Right ventricle myocardium superior (tissue), 1 donor: Measurements from ENCODE around the gene AATK. TPM values are rescaled to one million over a fixed set of nuclear protein-coding genes. Genes with fewer than 3 reads are reported as not detected.

Experiments used
- ATAC-seq: fragments of 200-7000 bp; cut with Tn5 transposase; one replicate; pipeline ENCODE4 v1.9.1; 2020; ENCODE audit warnings: mild to moderate bottlenecking; ENCODE audit not compliant: poor library complexity
- DNase-seq: peaks from one replicate; pipeline ENCODE4 v3.0.0-alpha.2; 2020
- intact Hi-C: fragments of 100-400 bp; cut with DNase I; formaldehyde crosslinking; loops from one replicate; pipeline ENCODE4 v1.11.2; 2022
- total RNA-seq: library from RNA; stranded (reverse); fragmentation: NEBNext Ultra II Directional; extraction: Animal tissue kit (Norgen Biotek cat#: 25700); gene quantifications from one replicate; pipeline ENCODE4 v1.2.1, GENCODE V29; 2021
- donor health status: DM: no; HTN: yes; CAD: no; lungs with severe emphysema.

AATK gene
- total RNA-seq, 1 donor from 2014 or later = 5.3 TPM

GRCh38 chr17:81187586-81188490, 21.8 kb upstream of the AATK start:
- no peak for ATAC-seq

GRCh38 chr17:81187120-81187519, 21.1 kb upstream of the AATK start:
- no peak for DNase-seq
- intact Hi-C loops = loop anchor here (5.0 kb wide), 1 partner anchor 40 kb away; no protein-coding TSS in a partner anchor
- no peak for ATAC-seq

More at GRCh38 chr17:81187586-81188490, 21.8 kb upstream of the AATK start:
- intact Hi-C loops = loop anchor here (5.0 kb wide), 1 partner anchor 41 kb away; no protein-coding TSS in a partner anchor
- DNase-seq = no peak

GRCh38 chr17:81186203-81186602, 20.2 kb upstream of the AATK start:
- DNase-seq = no peak
- no peak for ATAC-seq
- intact Hi-C loops = loop anchor here (5.0 kb wide), 1 partner anchor 39 kb away; no protein-coding TSS in a partner anchor

- ATAC-seq = no peak
- DNase-seq = no peak
- intact Hi-C loops = no loop called here
These were observed 18.5 kb upstream of the AATK start for GRCh38 chr17:81184555-81184954.

GRCh38 chr17:81183807-81184206, 17.8 kb upstream of the AATK start:
- ATAC-seq (no peak), DNase-seq (no peak)
- intact Hi-C loops = no loop called here

GRCh38 chr17:81183316-81183715, 17.3 kb upstream of the AATK start:
- intact Hi-C loops = no loop called here
- DNase-seq = no peak
- no peak for ATAC-seq

GRCh38 chr17:81182596-81182995, 16.6 kb upstream of the AATK start:
- ATAC-seq = no peak
- intact Hi-C loops = no loop called here
- no peak for DNase-seq

GRCh38 chr17:81181811-81182185, 15.8 kb upstream of the AATK start:
- no peak for DNase-seq
- intact Hi-C loops = no loop called here
- no peak for ATAC-seq

GRCh38 chr17:81180836-81181810, 15.1 kb upstream of the AATK start:
- intact Hi-C loops = no loop called here

GRCh38 chr17:81179861-81180260, 13.8 kb upstream of the AATK start:
- DNase-seq (no peak), ATAC-seq (no peak)
- intact Hi-C loops = no loop called here

More at GRCh38 chr17:81180836-81181810, 15.1 kb upstream of the AATK start:
- no peak for DNase-seq
- ATAC-seq = no peak

- no peak for DNase-seq
- ATAC-seq = no peak
- intact Hi-C loops = no loop called here
These were observed 13.2 kb upstream of the AATK start for GRCh38 chr17:81179220-81179619.

GRCh38 chr17:81178136-81179091, 12.4 kb upstream of the AATK start:
- DNase-seq (no peak), ATAC-seq (no peak)
- intact Hi-C loops = no loop called here

- DNase-seq (no peak), ATAC-seq (no peak)
- intact Hi-C loops = no loop called here
These were observed 10.6 kb upstream of the AATK start for GRCh38 chr17:81176666-81177065.

- DNase-seq (no peak), ATAC-seq (no peak)
- intact Hi-C loops = no loop called here
These were observed 7.7 kb upstream of the AATK start for GRCh38 chr17:81173762-81174155.

- no peak for ATAC-seq
- intact Hi-C loops = no loop called here
- DNase-seq = no peak
These were observed 7.2 kb upstream of the AATK start for GRCh38 chr17:81173052-81173761.

GRCh38 chr17:81171941-81172340, 5.9 kb upstream of the AATK start:
- intact Hi-C loops = no loop called here
- DNase-seq = no peak
- ATAC-seq = no peak

GRCh38 chr17:81170727-81171494, 4.9 kb upstream of the AATK start:
- no peak for ATAC-seq
- intact Hi-C loops = no loop called here
- no peak for DNase-seq
